Natural killer cell (primary cell): ENCODE data around the gene SFXN2. TPM values are rescaled to one million over a fixed set of nuclear protein-coding genes. Genes with fewer than 3 reads are reported as not detected.

Experiments
- ATAC-seq, 3 donors: fragments of 150-1000 bp in 2 of 3; fragments of 200-7000 bp in 1 of 3; cut with Tn5 transposase; 1 replicate in 1 of 3; 2 replicates in 2 of 3; pipeline ENCODE4 v1.10.0; 2021; ENCODE audit warnings: mild to moderate bottlenecking in 2 of 3, moderate library complexity in 2 of 3
- DNase-seq, 2 donors: peaks; one replicate each; pipeline versions ENCODE4 v3.0.0 to v3.0.0-alpha.2; 2013 to 2021; ENCODE audit warnings: mixed read lengths in 1 of 2
- H3K27ac ChIP-seq: one replicate; pipeline ENCODE4 v1.5.1; 2013; ENCODE audit warnings: mild to moderate bottlenecking, low read length
- H3K27me3 ChIP-seq: one replicate; pipeline ENCODE4 v1.6.1; 2013; ENCODE audit warnings: low read length; ENCODE audit not compliant: control insufficient read depth, insufficient read depth
- H3K36me3 ChIP-seq: one replicate; pipeline ENCODE4 v1.6.1; 2013; ENCODE audit warnings: low read length; ENCODE audit not compliant: control insufficient read depth, insufficient read depth
- H3K4me1 ChIP-seq: one replicate; pipeline ENCODE4 v1.6.1; 2013; ENCODE audit warnings: low read length; ENCODE audit not compliant: control insufficient read depth, insufficient read depth
- H3K4me3 ChIP-seq: one replicate; pipeline ENCODE4 v1.5.1; 2013; ENCODE audit warnings: low read length
- H3K9me3 ChIP-seq: one replicate; pipeline ENCODE4 v1.6.1; 2013; ENCODE audit warnings: low read length; ENCODE audit not compliant: control insufficient read depth, insufficient read depth
- H3K27ac Mint-ChIP-seq, 2 donors: one replicate each; pipeline ENCODE4 v1.8.0; 2022; ENCODE audit warnings: mild to moderate bottlenecking in 2 of 2, mixed read lengths in 2 of 2, moderate library complexity in 1 of 2
- H3K27me3 Mint-ChIP-seq, 2 donors: one replicate each; pipeline ENCODE4 v1.8.0; 2022; ENCODE audit warnings: low read depth in 2 of 2, mixed read lengths in 2 of 2
- H3K36me3 Mint-ChIP-seq: one replicate; pipeline ENCODE4 v1.8.0; 2022; ENCODE audit warnings: mixed read lengths
- H3K4me1 Mint-ChIP-seq, 2 donors: one replicate each; pipeline ENCODE4 v1.8.0; 2022; ENCODE audit warnings: mixed read lengths in 2 of 2
- H3K4me3 Mint-ChIP-seq: one replicate; pipeline ENCODE4 v1.8.0; 2022; ENCODE audit warnings: mild to moderate bottlenecking, moderate library complexity, mixed read lengths
- H3K9me3 Mint-ChIP-seq, 2 donors: one replicate each; pipeline ENCODE4 v1.8.0; 2022; ENCODE audit warnings: mixed read lengths in 2 of 2
- CTCF ChIP-seq: fragments of 200-600 bp; IDR thresholded peaks from one replicate; pipeline ENCODE4 v1.8.0; 2022; ENCODE audit warnings: antibody characterized with exemption
- WGBS: methylation state at CpG from one replicate; pipeline ENCODE4 v1.1.7; 2013; ENCODE audit warnings: missing lambda C conversion rate; ENCODE audit not compliant: insufficient coverage; 5-methylcytosine and 5-hydroxymethylcytosine counted together
- intact Hi-C: fragments of 100-400 bp; cut with micrococcal nuclease; formaldehyde crosslinking; loops from one replicate; pipeline ENCODE4 v1.14.2; 2022
- total RNA-seq, 4 donors: library from RNA; stranded (reverse); fragments of 120-200 nt in 1 of 4; gene quantifications; one replicate each; pipeline versions ENCODE4 v1.2.3 to v1.2.4, GENCODE V29; 2013 to 2022

SFXN2 gene
- total RNA-seq, 3 donors from 2014 or later (not counting 1 experiment from before 2014, with no cell fraction given), result 4.8 to 8.0 (median 5.1) TPM

GRCh38 chr10:102752266-102752930 lies 38.0 kb downstream of the SFXN2 start:
- Histone ChIP-seq H3K27me3 (no peaks in the 10 kb centered on the region), H3K36me3 (no peaks in the 10 kb centered on the region), H3K4me3 (no peak overlapping the region), H3K27ac (peak overlapping the region; percentile 8), H3K4me1 (peaks cover 15% of the 10 kb centered on the region), H3K9me3 (no peaks in the 10 kb centered on the region)
- intact Hi-C loops, result no loop called here
- Mint-ChIP-seq H3K4me1 (peaks cover 43 to 54% of the 10 kb centered on the region in 2 donors), H3K36me3 (no peaks in the 10 kb centered on the region), H3K4me3 (no peak overlapping the region), H3K27ac (peak overlapping the region; percentile 74 to 79), H3K27me3 (no peaks in the 10 kb centered on the region), H3K9me3 (no peaks in the 10 kb centered on the region)
- no peak for DNase-seq
- TF ChIP-seq CTCF, result no peak
- no peak for ATAC-seq
- WGBS, result 86% methylated on average over 9 of the region's 9 CpGs

GRCh38 chr10:102752934-102753664 lies 38.7 kb downstream of the SFXN2 start:
- H3K4me3 ChIP-seq, result no peak overlapping the region
- Mint-ChIP-seq H3K27me3 (no peaks in the 10 kb centered on the region), H3K36me3 (no peaks in the 10 kb centered on the region), H3K4me3 (no peak overlapping the region), H3K4me1 (peaks cover 43 to 57% of the 10 kb centered on the region in 2 donors), H3K9me3 (no peaks in the 10 kb centered on the region), H3K27ac (peak overlapping the region; percentile 74 to 79)
- TF ChIP-seq CTCF, result peak; percentile 30
- peak overlapping the region; percentile 8 for H3K27ac ChIP-seq
- peaks cover 15% of the 10 kb centered on the region for H3K4me1 ChIP-seq
- no peaks in the 10 kb centered on the region for H3K27me3 ChIP-seq
- DNase-seq (peak in 1 of 2 donors; percentile 58), ATAC-seq (peak; percentile 67 to 90 (median 79))
- 78% methylated on average over 4 of the region's 4 CpGs for WGBS
- H3K9me3 ChIP-seq, result no peaks in the 10 kb centered on the region
- intact Hi-C loops, result no loop called here
- no peaks in the 10 kb centered on the region for H3K36me3 ChIP-seq

GRCh38 chr10:102753718-102754117 lies 39.3 kb downstream of the SFXN2 start:
- Histone ChIP-seq H3K4me3 (no peak overlapping the region), H3K36me3 (no peaks in the 10 kb centered on the region), H3K4me1 (peaks cover 19% of the 10 kb centered on the region), H3K9me3 (no peaks in the 10 kb centered on the region), H3K27me3 (no peaks in the 10 kb centered on the region), H3K27ac (no peak overlapping the region)
- Mint-ChIP-seq H3K36me3 (no peaks in the 10 kb centered on the region), H3K4me1 (peaks cover 43 to 57% of the 10 kb centered on the region in 2 donors), H3K27me3 (no peaks in the 10 kb centered on the region), H3K9me3 (no peaks in the 10 kb centered on the region), H3K4me3 (no peak overlapping the region), H3K27ac (peak overlapping the region; percentile 74 to 79)
- intact Hi-C loops, result no loop called here
- DNase-seq (no peak), ATAC-seq (no peak)
- TF ChIP-seq CTCF, result no peak
- WGBS, result 100% methylated on average over 1 of the region's 1 CpG
